Fibroblast of peridontal ligament (primary cell): ENCODE measurements around the gene ACTL10.
A peak's percentile ranks its signal among the peaks of the same experiment; 100 is the strongest.

Experiments used
- DNase-seq: peaks from one replicate; pipeline ENCODE4 v3.0.0-alpha.2; 2010; ENCODE audit errors: extremely low read depth

The ACTL10 gene

DNA sequence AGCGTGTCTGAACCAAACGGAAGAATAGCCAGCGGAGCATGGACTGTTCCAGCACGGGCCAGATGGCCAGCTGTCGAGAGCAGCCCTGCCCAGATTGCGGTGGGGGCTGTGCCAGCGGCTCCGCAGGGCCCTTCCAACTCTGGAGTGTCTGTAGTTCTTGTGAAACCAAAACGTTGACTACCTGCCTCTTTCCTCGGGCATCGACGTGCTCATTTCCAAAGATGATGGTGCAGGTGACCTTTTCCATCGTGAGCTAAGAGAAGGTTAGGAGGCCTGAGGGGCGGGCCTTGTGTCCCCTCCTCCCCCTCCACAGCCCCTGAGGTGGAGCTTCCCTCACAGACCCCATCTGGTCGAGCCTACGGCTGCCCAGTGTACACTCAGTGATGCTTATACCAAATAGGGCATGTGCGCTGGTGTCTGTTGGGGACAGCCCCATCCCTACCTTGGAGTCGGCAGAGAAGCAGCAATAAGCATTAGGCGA lies 17.5 kb upstream of the ACTL10 start:
- no peak for DNase-seq

DNA sequence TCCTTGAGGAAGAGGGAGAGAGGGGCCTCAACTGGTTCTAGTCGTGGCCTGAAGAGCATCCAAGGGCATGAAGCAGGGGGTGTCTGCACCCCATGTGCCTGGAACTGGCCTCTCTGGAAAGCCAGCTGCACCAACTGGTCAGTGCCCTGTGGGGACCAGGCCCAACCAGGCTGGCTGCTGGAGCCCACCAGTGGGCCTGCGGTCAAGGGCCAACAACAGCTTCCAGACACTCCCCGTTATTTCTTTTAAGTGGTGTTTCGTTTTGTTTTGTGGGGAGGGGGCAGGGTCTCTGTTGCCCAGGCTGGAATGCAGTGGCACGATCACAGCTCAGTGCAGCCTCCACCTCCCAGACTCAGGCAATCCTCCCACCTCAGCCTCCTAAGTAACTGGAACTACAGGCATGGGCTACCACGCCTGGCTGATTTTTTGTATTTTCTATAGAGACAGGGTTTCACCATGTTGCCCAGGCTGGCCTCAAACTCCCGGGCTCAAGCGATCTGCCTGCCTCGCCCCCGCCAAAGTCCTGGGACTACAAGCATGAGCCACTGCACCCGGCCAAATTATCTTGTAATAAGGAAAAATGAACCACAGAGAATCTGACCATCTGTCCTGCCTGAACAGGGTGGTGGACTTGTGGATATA lies 16.5 kb upstream of the ACTL10 start:
- DNase-seq, result no peak

DNA sequence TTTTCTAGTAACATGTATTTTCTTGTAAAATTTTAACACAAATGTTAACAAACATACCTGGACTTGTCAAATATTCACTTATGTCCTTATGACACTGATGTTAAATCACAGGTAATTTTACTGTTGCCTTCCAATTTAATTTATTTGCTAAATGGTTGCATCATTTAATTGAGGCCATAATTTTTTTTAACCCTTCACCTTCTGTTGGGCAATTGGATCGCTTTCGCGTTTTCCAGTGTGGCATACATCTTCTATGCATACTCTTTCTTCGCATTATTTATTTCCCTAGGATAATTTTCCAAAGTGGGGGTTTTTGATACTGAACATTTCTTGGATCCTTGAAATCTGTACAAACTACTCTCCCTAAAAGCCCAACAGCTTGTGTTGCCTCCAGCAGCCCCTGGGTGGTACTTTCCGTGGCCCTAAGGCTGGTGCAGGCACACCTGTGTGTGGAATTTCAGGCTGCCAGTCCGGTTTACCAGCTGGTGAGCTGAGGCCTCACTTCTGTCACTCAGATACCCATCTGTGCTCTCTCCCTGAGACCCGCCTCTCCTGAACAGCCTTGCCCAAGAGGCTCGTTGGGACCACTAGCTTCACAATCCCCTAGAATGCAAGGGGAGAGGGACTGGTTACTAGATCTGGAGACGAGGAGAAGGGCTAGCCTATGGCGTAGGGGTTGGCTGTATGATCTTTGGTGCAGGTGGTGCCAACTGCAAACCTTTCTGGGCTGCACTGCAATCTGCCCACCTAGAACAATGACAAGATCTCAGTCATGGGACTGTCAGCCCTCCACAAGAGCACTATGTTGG lies 15.8 kb upstream of the ACTL10 start:
- DNase-seq, result no peak

DNA sequence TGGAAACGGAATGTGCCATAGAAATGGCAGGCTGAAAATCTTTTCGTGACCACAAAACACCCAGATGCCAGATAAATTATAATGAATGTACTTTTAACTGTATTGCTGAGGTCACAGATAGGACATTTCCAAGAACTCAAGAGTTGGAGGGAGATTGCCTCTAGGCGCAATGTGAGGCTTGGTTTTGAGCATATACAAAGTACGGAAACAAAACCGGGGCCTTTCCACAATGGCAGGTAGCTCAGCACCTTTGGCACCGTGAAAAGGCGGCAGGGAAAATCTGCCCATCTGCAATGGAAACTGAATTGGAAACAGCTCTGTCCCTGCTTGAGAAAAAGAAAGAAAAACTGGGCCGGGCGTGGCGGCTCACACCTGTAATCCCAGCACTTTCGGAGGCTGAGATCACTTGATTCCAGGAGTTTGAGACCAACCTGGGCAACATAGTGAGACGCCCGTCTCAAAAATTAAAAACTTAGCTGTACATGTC lies 15.1 kb upstream of the ACTL10 start:
- no peak for DNase-seq

DNA sequence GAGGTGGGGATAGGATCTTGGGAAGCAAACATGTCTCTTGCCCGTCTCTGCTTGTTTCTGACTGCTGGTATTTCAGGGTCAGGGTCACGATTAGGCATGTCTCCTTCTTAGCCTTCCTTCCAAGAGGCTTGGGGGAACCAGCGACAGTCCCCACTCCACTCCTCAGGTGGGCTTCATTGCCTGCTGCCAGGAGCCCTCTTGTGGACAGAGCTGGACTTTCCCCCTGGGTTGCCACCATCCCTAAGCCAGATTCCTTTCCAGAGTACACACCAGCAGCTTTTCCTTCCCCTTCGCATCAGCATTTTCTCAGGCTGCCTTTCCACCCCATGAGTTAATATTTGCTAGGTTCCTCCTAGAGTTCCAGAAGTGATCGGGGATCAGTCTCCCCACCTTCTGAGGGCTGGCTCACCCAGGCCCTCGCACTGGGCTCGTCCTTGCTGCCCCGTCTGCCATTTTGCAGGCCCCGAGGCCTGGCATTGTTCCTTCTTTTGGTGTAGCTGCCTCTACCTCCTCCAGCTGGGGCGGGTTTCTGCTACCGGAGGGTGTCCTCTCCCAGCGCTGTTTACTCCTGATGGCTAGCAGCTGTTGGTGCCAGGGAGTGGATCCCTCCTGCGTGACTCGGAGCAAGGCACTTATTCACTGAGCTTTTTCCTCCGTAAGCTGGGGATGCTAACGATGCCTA lies 13.4 kb upstream of the ACTL10 start:
- peak; percentile 71 for DNase-seq

DNA sequence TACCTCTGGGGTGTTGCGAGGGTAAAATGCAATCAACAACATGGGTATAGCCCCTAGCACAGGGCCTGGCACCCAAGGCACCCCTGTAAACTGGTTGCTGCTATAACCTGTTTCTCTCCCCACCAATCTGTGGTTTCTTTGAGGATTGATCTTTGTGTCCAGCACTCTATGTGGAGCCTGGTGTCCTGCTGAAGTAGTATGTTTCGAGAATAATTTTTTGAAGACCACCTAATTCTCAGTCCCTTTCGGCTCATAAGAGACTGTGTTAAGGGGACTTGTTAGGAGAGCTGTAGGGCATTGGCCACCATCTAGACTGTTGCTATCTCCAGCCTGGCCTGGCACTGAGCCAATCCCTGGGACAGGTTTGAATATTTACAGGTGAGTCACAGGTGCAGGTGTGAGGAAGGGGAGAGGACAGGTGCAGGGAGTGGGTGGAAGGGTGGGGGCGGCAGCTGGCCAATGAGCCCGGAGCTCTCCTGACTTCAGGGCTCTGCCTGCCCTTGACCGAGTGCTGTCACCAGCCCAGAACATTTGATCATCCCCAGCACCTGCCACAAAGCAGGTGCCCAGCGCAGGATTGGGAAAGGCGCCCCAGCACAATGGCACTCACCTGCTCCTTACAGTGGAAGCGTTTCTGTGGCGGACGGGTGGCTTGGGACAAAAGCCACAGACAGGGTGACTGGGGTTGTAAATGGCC lies 12.7 kb upstream of the ACTL10 start:
- no peak for DNase-seq

DNA sequence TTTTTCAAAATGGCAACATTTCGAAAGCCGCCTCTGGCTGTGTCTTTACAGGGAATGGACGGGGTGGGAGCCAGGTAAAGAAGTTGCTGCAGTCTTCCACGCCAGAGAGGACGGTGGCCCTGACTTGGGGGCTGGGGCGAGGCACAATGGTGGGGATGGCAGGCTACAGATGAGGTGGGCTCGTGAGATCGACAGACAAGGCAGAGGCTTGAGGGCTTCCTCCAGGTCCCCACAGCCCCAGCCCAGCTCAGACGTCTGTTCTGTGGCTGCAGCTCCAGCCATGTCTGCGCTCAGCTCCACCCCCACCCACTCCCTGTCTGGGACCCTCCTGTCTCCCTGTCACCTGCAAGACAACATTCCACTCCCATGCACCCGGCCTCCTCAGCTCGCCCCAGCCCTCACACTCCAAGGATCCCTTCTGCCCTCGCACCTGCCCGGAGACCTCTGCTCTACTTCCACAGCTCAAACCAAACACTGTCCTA lies 12.0 kb upstream of the ACTL10 start:
- DNase-seq, result no peak

DNA sequence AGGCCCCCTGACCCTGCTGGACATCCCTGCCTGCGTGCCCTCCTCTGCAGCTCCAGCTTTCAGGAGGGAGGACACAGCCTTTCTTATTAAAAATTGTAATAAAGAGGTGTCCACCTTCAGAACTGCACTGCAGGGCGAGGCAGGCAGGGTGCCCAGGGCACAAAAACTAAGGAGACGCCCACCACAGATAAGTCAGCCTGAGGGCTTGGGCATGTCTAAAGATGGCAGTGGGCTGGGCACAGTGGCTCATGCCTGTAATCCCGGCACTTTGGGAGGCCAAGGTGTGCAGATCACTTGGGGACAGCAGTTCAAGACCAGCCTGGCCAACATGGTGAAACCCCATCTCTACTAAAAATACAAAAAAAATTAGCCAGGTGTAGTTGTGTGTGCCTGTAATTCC lies 11.6 kb upstream of the ACTL10 start:
- no peak for DNase-seq

DNA sequence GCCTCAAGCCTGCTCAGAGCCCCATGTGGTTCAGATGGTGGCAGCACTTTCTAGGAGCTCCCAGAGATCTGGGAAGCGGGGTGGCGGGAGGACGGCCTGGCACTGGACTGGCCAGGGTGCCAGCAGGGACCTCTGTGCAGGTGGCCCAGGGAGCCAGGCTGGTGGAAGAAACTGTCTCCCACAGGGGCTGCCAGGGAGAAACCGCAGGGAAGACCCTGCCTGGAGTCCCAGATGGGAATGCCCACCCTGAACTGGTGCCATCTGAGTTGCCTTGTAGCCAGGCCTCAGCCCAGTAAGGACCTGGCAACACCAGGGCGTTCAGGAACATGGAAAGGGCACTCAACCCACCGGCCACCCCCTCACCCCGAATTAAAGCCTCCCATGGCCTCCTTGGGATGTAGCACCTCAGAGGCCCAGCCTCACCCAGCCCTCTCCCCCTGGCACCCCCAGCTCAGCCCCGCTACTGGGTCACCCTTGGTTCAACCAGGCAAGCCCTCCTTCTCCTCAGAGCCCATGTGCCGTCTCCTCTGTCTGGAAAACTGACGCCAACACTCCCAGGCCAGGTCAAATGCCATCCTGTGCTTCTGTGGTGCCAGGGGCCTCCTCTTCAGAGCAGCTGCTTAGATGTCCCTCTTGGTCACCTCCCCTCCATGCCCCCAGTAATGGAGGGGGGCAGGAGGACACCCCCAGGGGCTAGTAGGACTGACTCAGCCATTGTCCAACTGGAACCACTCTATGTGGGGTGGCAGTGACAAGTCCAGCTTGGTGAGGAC lies 10.5 kb upstream of the ACTL10 start:
- DNase-seq, result no peak

DNA sequence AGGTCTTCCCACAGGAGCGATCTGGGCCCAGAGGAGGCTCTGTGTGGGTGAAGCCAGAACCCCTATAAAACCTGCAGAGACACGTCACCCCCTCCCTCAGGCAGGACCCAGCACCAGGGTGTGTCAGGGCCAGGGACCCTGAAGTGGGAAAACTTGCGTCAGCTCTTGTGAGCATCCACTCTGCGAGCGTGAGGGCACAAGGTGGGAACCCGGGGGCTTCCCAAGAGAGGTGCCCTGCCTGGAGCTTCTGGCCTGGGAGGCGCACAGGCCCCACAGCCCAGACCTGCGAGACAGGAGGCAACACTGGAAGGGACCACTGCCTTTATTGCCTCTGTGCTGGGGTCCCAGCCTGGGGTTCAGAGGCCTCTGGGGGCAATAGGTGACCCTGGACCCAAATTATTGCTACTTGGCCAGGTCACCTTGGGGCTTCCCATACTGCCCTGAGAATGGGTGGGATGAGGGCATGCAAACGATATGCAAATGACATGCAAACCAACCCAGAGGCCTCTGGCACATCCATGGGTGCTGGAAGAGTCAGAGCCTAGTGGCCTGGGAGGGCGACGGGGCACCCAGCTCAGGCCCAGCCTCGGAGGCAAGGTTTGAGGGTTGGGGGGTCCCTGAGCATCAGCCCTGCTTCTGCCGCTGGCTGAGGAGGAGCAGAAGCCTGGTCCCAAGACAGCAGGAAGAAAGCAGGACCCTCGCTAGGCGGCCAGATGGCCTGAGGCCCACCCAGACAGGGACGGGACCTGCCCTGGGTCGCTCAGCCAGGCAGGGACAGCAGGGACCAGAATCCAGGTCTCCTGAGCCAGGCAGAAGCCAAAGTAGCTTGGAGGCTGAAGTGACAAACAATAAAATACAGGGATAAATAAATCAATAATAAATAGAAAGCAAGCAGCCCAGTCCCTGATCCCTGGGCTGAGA lies 9.7 kb upstream of the ACTL10 start:
- DNase-seq, result no peak

DNA sequence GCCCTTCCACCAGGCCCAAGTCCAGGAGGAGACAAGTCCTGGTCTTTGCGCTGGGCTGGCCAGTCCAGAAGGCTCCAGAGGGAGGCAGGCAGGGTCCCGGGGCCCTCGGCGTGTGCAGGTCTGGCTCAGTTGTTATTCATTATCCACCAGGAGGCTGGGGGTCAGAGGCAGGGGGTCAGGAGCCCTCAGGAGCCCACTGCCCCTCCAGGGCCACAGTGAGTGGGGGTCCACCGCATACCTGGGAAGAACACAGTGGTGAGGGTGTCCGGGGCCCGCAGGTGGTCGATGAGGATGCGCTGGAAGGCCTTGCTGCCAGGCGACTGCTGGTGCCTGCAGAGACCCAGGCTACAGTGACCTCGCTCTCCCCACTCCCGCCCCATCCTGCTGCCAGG lies 9.0 kb upstream of the ACTL10 start:
- no peak for DNase-seq

DNA sequence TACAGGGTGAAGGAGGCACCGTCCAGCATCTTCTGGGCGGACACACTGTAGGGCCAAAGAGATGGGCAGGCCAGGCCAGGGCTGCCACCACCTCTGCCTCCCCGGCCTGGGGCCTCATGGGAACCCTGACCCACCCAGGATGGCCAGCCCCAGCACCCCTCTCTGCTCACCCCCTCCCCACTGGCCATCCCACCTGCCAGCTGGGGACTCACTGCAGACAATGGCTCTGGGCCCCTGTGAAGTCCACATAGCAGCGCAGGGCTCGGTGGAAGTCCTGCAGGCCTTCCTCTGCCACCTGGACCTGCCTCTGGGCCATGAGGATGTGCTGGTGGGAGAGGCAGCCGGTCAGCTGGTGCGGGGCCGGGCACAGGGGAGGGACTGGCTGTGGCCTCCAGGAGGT lies 8.2 kb upstream of the ACTL10 start:
- DNase-seq, result no peak

DNA sequence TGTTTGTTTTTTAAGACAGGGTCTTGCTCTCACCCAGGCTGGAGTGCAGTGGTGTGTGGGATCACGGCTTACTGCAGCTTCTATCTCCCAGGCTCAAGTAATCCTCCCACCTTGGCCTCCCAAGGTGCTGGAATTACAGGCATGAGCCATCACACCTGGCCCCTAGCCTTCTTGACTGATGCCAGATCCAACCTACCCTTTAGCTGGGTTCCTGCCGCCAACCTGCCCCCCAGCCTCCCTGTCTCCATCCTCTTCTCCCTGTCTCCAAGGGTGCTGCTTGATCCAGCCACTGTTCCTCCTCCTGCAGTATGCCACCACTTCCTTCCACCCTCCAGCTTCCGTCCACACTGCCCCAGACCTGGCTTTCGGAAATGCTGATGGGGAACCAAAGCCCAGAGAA lies 7.8 kb upstream of the ACTL10 start:
- no peak for DNase-seq

DNA sequence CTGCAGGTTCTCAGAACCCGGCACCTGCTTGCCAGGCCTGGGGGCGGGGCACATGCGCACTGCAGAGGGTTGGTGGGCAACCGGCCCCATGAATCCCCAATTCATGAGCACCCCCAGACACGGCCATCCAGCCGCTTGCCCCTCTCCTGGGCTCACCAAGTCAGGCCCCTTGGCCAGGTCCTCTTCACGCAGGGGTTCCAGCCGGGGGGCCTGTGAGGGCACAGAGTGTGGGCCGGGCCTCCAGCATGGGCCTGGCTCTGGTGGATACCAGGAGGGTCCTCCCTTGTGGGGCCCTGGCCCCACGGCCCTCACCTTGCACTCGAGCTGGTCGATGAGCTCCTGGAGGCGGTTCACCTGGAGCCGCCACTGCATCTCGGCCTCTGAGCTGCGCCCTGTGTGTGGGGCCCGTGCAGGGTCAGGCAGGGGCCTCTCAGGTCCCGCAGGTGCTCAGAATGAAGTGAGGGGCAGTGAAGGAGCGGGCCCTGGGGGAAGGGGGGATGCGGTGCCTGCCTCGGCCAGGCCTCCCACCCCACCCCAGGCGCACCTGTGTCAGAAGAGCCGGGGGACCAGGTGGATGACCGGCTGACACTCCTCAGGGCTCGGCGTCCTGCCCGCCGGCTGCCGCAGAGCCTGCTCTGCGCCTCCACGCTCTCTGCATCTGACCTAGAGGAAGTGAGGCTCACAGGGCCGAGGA lies 7.3 kb upstream of the ACTL10 start:
- no peak for DNase-seq

DNA sequence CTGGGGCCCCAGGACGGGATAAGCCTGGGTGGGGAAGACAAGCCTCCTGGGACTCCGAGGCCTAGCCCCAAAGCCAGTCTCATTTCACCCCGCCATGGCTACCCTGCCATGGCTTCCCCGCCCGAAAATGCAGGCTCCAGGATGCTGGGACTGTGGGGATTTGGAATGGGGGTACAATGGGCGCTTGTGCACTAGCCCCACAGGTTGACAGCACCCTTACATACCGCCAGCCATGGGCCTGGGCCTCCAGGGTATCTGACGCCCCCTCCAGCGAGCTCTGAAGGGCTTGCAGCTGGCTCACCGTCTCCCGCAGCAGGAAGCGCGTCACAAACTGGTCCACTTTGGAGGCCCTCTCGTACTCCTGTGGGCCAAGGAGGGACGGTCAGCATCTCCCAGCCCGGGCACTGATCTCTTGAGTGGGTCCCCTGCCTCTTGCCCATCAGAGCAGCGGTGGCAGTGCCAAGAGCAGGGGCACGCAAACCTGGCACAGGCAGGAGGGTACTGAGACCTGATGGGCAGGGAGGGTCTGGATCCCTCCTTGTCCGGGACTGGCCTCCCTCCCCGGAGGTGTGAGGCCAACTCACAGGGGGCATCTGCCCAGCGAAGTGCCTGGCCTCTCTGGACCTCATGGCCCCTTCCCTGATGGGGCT lies 6.6 kb upstream of the ACTL10 start:
- DNase-seq, result no peak

DNA sequence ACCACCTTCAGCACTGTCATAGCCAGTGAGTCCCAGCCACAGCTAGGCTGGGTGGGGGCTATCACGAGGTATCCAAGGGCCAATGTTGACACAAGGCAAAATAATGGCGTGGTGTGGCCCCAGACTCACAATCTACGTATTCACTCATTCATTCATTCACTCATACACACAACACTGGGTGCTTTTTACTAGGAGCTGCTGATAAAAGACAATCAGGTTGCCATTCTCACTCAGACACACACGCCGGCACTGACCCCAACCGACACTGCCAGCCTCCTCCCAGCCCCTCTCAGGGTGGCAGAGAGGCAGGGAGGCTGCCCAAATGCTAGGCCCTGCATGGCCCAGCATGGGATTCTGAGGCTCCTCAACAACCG lies 6.1 kb upstream of the ACTL10 start:
- no peak for DNase-seq

DNA sequence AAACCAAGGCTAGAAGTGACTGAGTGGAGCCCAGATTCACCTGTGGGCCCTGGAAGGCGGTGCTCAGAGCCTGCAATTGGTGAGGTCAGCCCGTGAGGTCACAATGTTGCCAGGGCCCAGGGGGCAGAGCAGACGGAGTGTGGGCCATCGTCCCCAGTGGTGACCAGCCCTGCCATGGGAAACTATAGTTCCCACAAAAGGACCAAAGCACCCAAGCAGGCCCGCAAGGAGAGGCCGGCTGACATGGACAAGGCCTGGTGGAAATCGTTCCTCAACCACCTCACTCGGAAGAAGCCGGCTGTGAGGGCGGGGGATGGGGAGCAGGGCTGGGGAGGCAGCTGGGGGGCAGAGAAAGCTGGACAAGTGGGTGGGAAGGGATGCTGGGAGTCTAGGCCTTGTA lies 4.6 kb upstream of the ACTL10 start, which contains the start of gene C20orf144:
Gene C20orf144, plus strand, starts transcription at position 156 of the 400 bp plus-strand sequence. Its CDS starts 19 bp downstream, at position 175.
- DNase-seq, result no peak

DNA sequence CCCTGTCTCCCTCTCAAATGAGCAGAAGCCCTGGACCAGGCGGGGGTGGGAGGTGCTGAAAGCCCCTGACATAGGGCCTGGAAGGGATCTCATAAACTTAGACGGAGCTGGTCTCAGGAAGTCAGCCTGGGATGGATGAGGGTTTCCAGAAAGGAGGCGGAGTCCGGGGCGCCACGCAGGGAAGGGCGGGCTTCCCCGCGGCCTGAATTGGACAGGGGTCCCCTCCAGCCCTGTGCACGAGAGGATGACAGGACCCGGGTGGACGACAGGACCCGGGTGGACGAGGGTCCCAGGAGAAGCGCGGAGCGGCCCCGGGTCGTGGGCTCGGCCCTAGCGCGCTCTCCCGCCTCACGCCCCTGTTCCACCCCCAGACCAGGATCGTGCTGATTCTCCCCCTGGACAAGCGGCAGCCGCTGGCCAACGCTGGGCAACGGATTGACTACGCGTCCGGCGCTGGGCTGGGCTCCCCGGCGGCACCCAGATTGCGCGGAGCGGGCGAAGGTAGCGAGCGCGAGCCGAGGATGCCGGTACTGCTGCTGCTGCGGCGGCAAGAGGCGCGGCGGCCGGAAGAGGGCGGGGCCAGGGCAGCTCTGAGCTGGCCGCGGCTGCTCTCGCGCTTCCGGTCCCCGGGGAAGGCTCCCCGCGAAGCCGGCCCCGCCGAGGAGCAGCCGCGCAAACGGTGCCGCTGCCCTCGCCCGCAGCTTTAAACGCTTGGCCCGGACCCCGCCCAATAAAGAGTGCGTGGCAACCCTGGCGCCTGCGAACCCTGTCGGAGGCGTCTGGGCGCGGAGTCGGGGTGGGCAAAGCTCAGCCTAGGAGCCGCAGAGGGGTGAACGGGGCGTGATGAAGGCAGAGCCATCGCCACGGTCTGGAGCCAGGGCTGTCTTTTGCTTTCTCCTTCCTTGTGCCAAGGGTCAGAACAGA lies 3.3 kb upstream of the ACTL10 start:
- DNase-seq, result peak; percentile 40
